Upper lobe of left lung (tissue), 6 donors: ENCODE measurements around the gene ABHD1. TPM values are rescaled to one million over a fixed set of nuclear protein-coding genes. Genes with fewer than 3 reads are reported as not detected.

Experiments used
- ATAC-seq, 2 donors: fragments of 200-7000 bp; cut with Tn5 transposase; one replicate each; pipeline ENCODE4 v1.9.1; 2022; ENCODE audit warnings: mild to moderate bottlenecking in 2 of 2, moderate library complexity in 2 of 2; ENCODE audit not compliant: low FRiP score in 2 of 2
- DNase-seq, 2 donors: peaks; one replicate each; pipeline ENCODE4 v3.0.0-alpha.2; 2019 to 2020
- H3K27ac ChIP-seq, 4 donors: fragments of 200-600 bp; sonication (generic); one replicate each; pipeline ENCODE4 v1.5.1; 2016 to 2019
- H3K27me3 ChIP-seq, 4 donors: fragments of 200-600 bp; sonication (generic); one replicate each; pipeline ENCODE4 v1.5.1; 2017 to 2019
- H3K36me3 ChIP-seq, 4 donors: fragments of 200-600 bp; sonication (generic); one replicate each; pipeline ENCODE4 v1.5.1; 2016 to 2019
- H3K4me1 ChIP-seq, 4 donors: fragments of 200-600 bp; sonication (generic); one replicate each; pipeline ENCODE4 v1.5.1; 2018 to 2019
- H3K4me3 ChIP-seq, 4 donors: fragments of 200-600 bp; sonication (generic); one replicate each; pipeline ENCODE4 v1.5.1; 2017 to 2019; ENCODE audit warnings: mild to moderate bottlenecking in 2 of 4, moderate library complexity in 1 of 4
- H3K9me3 ChIP-seq, 4 donors: fragments of 200-600 bp; sonication (generic); one replicate each; pipeline ENCODE4 v1.5.1; 2018 to 2019
- CTCF ChIP-seq, 6 experiments: fragments of 450-650 bp in 4 of 6; fragments of 200-600 bp in 2 of 6; sonication (generic) in 2 of 6; IDR thresholded peaks; one replicate each; pipeline ENCODE4 v1.5.1; 2016 to 2019; ENCODE audit warnings: antibody characterized with exemption in 6 of 6
- EP300 ChIP-seq, 4 donors: sonication (generic); formaldehyde crosslinking; IDR thresholded peaks; one replicate each; pipeline ENCODE4 v1.5.1; 2017; ENCODE audit warnings: antibody characterized with exemption in 4 of 4, control low read depth in 2 of 4
- POLR2A ChIP-seq, 4 donors: fragments of 450-650 bp; IDR thresholded peaks; one replicate each; pipeline ENCODE4 v1.5.1; 2016 to 2017; ENCODE audit warnings: antibody characterized with exemption in 4 of 4, mild to moderate bottlenecking in 2 of 4
- POLR2AphosphoS5 ChIP-seq, 2 donors: sonication (generic); formaldehyde crosslinking; IDR thresholded peaks; one replicate each; pipeline ENCODE4 v1.5.1; 2017; ENCODE audit warnings: antibody characterized with exemption in 2 of 2
- whole genome bisulfite sequencing, 2 donors: methylation state at CpG; one replicate each; pipeline ENCODE4 v1.1.5; 2017 to 2018; 5-methylcytosine and 5-hydroxymethylcytosine counted together
- total RNA-seq, 6 donors: library from RNA; depleted of rRNA in 4 of 6; stranded (reverse); fragments of >200 nt in 4 of 6; gene quantifications; one replicate each; pipeline versions ENCODE4 v1.1.0 to v1.2.1, GENCODE V29; 2016 to 2021
- donor health status: DM: no; HTN: no; CAD: no; lungs with moderate emphysema.
- donor health status: DM: no; HTN: yes; CAD: no; lungs with severe emphysema.

Gene ABHD1
- total RNA-seq, 6 donors from 2014 or later = 0.10 to 0.30 (median 0.11) TPM; not detected in 3

GRCh38 chr2:27177441-27178351, 54.1 kb downstream of the ABHD1 start:
- Histone ChIP-seq H3K27ac (no peak overlapping the region), H3K4me3 (no peak overlapping the region), H3K27me3 (no peaks in the 10 kb centered on the region), H3K9me3 (no peaks in the 10 kb centered on the region), H3K4me1 (peaks cover 0 to 8% (median 0%) of the 10 kb centered on the region in 4 donors), H3K36me3 (no peaks in the 10 kb centered on the region)
- TF ChIP-seq CTCF (IDR thresholded peaks at IDR 0.05) (no peak), EP300 (IDR thresholded peaks at IDR 0.05) (no peak), POLR2A (IDR thresholded peaks at IDR 0.05) (no peak), POLR2AphosphoS5 (IDR thresholded peaks at IDR 0.05) (no peak)
- ATAC-seq (no peak), DNase-seq (no peak)
- WGBS, 2 donors = 76 to 80% methylated on average over 15 of the region's 15 CpGs

- Histone ChIP-seq H3K27me3 (no peaks in the 10 kb centered on the region), H3K4me3 (no peak overlapping the region), H3K9me3 (no peaks in the 10 kb centered on the region), H3K4me1 (peaks cover 0 to 8% (median 0%) of the 10 kb centered on the region in 4 donors), H3K27ac (no peak overlapping the region), H3K36me3 (no peaks in the 10 kb centered on the region)
- ATAC-seq (no peak), DNase-seq (no peak)
- WGBS, 2 donors = 83 to 89% methylated on average over 3 of the region's 3 CpGs
- TF ChIP-seq POLR2A (IDR thresholded peaks at IDR 0.05) (no peak), POLR2AphosphoS5 (IDR thresholded peaks at IDR 0.05) (no peak)
Measured at GRCh38 chr2:27178469-27178868, 54.9 kb downstream of the ABHD1 start.

- no peak for ATAC-seq
- no peaks in the 10 kb centered on the region for H3K36me3 ChIP-seq
- H3K4me1 ChIP-seq = peaks cover 0 to 10% (median 0%) of the 10 kb centered on the region in 4 donors
- H3K27ac ChIP-seq = no peak overlapping the region
- H3K4me3 ChIP-seq = no peak overlapping the region
- no peaks in the 10 kb centered on the region for H3K27me3 ChIP-seq
- no peaks in the 10 kb centered on the region for H3K9me3 ChIP-seq
- DNase-seq = no peak
- WGBS, 2 donors = 57 to 68% methylated on average over 3 of the region's 3 CpGs
- TF ChIP-seq EP300 (IDR thresholded peaks at IDR 0.05) = no peak
- TF ChIP-seq POLR2A (IDR thresholded peaks at IDR 0.05) = no peak
- TF ChIP-seq CTCF (IDR thresholded peaks at IDR 0.05) = no peak
- TF ChIP-seq POLR2AphosphoS5 (IDR thresholded peaks at IDR 0.05) = no peak
Measured at GRCh38 chr2:27179344-27180000, 55.9 kb downstream of the ABHD1 start.

Other genes with a start within 250 kb of the ABHD1 start
- gene MAPRE3, start 153.2 kb upstream of the ABHD1 start, total RNA-seq = 10 to 100 TPM; 13.5 to 61.8 (median 20.1) TPM
- gene TMEM214, start 90.8 kb upstream of the ABHD1 start, total RNA-seq = 100 to 1,000 TPM in 1 of 6 donors, 10 to 100 TPM in 5; 42.5 to 176 (median 62.0) TPM
- gene AGBL5, start 72.1 kb upstream of the ABHD1 start, total RNA-seq = 10 to 100 TPM in 5 of 6 donors, 1 to 10 TPM in 1; 7.8 to 17.6 (median 14.3) TPM
- 100 to 1,000 TPM in 5 of 6 donors, 10 to 100 TPM in 1; 90.4 to 265 (median 176) TPM for gene OST4, start 52.2 kb upstream of the ABHD1 start, total RNA-seq
- gene EMILIN1, start 45.2 kb upstream of the ABHD1 start, total RNA-seq = 100 to 1,000 TPM in 2 of 6 donors, 10 to 100 TPM in 4; 20.7 to 158 (median 49.0) TPM
- 10 to 100 TPM in 1 of 6 donors, 1 to 10 TPM in 5; 2.4 to 10.4 (median 6.3) TPM for gene KHK, start 37.0 kb upstream of the ABHD1 start, total RNA-seq
- gene CGREF1, start 4.7 kb upstream of the ABHD1 start, total RNA-seq = 1 to 10 TPM in 2 of 6 donors, under 1 TPM in 1, not detected in 3; 0.79 to 1.2 (median 1.0) TPM
- 100 to 1,000 TPM in 1 of 6 donors, 10 to 100 TPM in 5; 45.7 to 102 (median 66.0) TPM for gene PREB, start 10.8 kb downstream of the ABHD1 start, total RNA-seq
- gene PRR30, start 15.6 kb downstream of the ABHD1 start, total RNA-seq = not detected
- gene TCF23, start 25.2 kb downstream of the ABHD1 start, total RNA-seq = under 1 TPM in 2 of 6 donors, not detected in 4; 0.13 to 0.20 TPM
- gene ATRAID, start 88.2 kb downstream of the ABHD1 start, total RNA-seq = 100 to 1,000 TPM in 4 of 6 donors, 10 to 100 TPM in 2; 53.4 to 126 (median 112) TPM
- 10 to 100 TPM; 13.6 to 29.6 (median 21.0) TPM for gene SLC5A6, start 88.5 kb downstream of the ABHD1 start, total RNA-seq
- gene CAD, start 93.6 kb downstream of the ABHD1 start, total RNA-seq = 10 to 100 TPM; 19.8 to 66.0 (median 33.5) TPM
- 1 to 10 TPM in 4 of 6 donors, under 1 TPM in 2; 0.20 to 2.3 (median 1.2) TPM for gene SLC30A3, start 139.2 kb downstream of the ABHD1 start, total RNA-seq
- not detected for gene DNAJC5G, start 151.6 kb downstream of the ABHD1 start, total RNA-seq
- gene TRIM54, start 158.6 kb downstream of the ABHD1 start, total RNA-seq = under 1 TPM in 1 of 6 donors, not detected in 5; 0.49 TPM
- gene UCN, start 184.6 kb downstream of the ABHD1 start, total RNA-seq = 10 to 100 TPM in 2 of 6 donors, 1 to 10 TPM in 4; 2.6 to 81.7 (median 4.6) TPM
- 10 to 100 TPM; 51.2 to 99.3 (median 75.9) TPM for gene MPV17, start 199.3 kb downstream of the ABHD1 start, total RNA-seq
- 100 to 1,000 TPM in 1 of 6 donors, 10 to 100 TPM in 5; 43.9 to 104 (median 48.9) TPM for gene GTF3C2, start 232.9 kb downstream of the ABHD1 start, total RNA-seq
- 10 to 100 TPM; 24.8 to 48.2 (median 29.8) TPM for gene EIF2B4, start 246.5 kb downstream of the ABHD1 start, total RNA-seq
- 100 to 1,000 TPM in 3 of 6 donors, 10 to 100 TPM in 3; 69.1 to 142 (median 113) TPM for gene SNX17, start 246.8 kb downstream of the ABHD1 start, total RNA-seq